ENCODE results near the gene SYTL2. TPM values are rescaled to one million over a fixed set of nuclear protein-coding genes. Genes with fewer than 3 reads are reported as not detected.
A peak's percentile ranks its signal among the peaks of the same experiment; 100 is the strongest.
"Not testable (repeated sequence)": the region's sequence is repeated elsewhere in the genome, so short reads cannot be mapped to it uniquely, and the experiment has no call there.

SYTL2 gene
- total and polyA plus RNA-seq, 9 donors: 50.8 to 99.5 (median 61.2) TPM

DNA sequence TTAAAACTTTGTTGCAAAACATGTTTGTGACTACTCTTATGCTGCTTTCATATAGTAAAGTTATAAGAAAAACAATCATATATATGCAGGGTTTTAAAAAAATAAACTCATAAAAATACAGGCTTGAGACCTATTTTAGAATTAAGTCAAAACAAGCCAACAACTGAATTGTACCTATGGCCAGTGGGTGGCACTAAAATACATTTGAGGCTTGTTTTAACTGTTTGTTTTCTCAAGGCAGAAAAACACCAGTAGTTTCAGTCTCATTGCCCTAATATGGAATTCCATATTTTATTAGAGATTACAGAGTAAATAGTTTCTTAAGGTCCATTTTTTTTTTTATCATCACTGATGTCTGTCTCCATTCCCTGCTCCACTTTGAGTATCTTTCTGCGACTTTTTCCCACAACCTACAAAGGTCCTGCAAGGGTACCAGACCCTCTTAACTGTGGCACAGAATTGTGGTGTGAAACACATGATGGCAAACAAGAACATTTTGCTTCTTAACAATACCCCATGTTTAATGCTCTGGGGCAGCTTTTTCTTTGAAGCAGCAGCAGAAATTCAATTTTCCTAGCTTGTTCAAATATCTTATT is 116.5 kb downstream of the SYTL2 start:
- no peaks in the 10 kb centered on the region for H3K9me3 ChIP-seq (replicated peaks; ENCODE audit: control insufficient read depth, low read depth, low read length)
- peaks cover 12% of the 10 kb centered on the region for H3K36me3 ChIP-seq (ENCODE audit: control insufficient read depth, insufficient read depth, low read length)
- no peaks in the 10 kb centered on the region for H3K4me1 ChIP-seq (ENCODE audit: control insufficient read depth, insufficient read depth, low read length)
- no peak overlapping the region for H3K27ac ChIP-seq (ENCODE audit: low read length)
- no peak overlapping the region for H3K4me3 ChIP-seq (ENCODE audit: low read length)
- DNase-seq: peak; percentile 52
- no CpG with 5 or more reads among the region's 1 CpG for WGBS (ENCODE audit: insufficient coverage)
- H3K27me3 ChIP-seq (ENCODE audit: control insufficient read depth, insufficient read depth, low read length): no peaks in the 10 kb centered on the region

DNA sequence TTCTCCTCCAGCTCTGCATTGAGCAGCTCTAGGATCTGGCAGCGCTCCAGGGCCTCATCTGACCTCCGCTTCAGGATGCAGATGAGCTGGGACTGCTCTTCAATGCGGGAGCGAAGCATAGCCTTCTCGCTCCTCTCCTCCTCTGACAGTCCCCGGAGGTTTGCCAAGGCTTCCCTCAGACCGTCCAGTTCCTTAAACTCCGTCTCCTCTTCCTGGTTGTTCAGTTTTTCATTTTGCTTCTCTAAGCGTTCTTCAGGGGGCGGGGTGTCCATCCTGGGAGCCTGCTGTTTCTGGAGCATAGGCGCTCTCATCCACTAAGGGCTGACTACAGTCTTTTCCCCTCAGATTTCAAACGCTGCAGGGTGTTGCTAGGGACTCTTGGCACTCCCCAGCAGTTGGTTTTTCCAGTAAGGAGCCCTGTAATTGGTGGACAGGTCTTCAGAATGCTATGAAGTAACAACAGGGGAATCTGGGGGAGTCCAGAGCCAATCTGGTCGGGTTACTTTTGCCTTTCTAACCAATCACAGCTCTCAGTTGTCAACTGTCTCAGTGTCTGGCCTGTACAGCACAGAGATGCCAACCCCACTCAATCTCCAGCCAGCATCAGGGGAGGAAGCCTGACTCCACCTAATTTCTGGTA is 125.0 kb downstream of the SYTL2 start, which contains the start of gene CCDC89:
CCDC89 (minus strand) TSS at position 376 of the 640 bp plus-strand sequence; CDS start at position 311, 65 bp downstream.
- H3K27ac ChIP-seq (ENCODE audit: low read length): peak within 1 kb of the TSS; percentile 98
- 18% methylated on average over 10 of the region's 13 CpGs for WGBS (ENCODE audit: insufficient coverage)
- H3K4me1 ChIP-seq (ENCODE audit: control insufficient read depth, insufficient read depth, low read length): peaks cover 22% of the 10 kb centered on the region
- H3K27me3 ChIP-seq (ENCODE audit: control insufficient read depth, insufficient read depth, low read length): no peaks in the 10 kb centered on the region
- H3K9me3 ChIP-seq (replicated peaks; ENCODE audit: control insufficient read depth, low read depth, low read length): no peaks in the 10 kb centered on the region
- peak within 1 kb of the TSS; percentile 55 for H3K4me3 ChIP-seq (ENCODE audit: low read length)
- DNase-seq: peak; percentile 99
- H3K36me3 ChIP-seq (ENCODE audit: control insufficient read depth, insufficient read depth, low read length): no peaks in the 10 kb centered on the region

DNA sequence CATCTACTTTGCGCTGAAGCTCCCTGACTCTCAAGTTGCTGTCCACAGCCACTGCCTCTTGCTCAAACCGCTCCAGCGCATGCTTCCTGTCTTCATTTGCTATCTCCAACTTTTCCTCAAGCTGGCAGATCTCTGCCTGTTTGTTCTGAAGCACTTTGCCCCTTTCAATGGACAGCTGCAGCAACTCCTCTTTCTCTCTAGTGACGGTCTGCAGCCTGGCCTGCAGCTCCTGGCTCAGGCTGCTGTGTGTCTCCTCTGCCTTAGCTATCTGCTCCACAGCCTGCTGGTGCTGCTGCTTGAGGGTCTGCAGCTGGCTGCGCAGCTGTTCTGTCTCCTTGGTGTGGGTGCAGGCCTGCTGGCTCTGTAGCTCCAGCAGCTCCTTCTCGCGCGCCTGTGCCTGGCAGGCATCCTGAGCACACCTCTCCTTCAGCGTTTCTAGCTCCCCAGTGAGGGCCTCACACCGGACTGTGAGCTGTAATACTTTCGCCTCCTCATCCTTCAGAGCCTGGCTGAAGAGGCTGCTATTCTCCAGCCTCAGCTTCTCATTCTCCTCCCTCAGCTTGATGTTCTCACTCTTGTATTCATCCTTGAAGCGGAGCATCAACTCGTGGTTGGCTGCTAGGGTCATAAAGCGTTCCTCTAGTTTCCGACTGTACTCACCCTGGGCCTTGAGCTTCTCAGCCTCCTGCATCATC is 125.7 kb downstream of the SYTL2 start:
- H3K9me3 ChIP-seq (replicated peaks; ENCODE audit: control insufficient read depth, low read depth, low read length): no peaks in the 10 kb centered on the region
- no peaks in the 10 kb centered on the region for H3K36me3 ChIP-seq (ENCODE audit: control insufficient read depth, insufficient read depth, low read length)
- H3K27me3 ChIP-seq (ENCODE audit: control insufficient read depth, insufficient read depth, low read length): no peaks in the 10 kb centered on the region
- H3K4me1 ChIP-seq (ENCODE audit: control insufficient read depth, insufficient read depth, low read length): peaks cover 22% of the 10 kb centered on the region
- peak overlapping the region; percentile 98 for H3K27ac ChIP-seq (ENCODE audit: low read length)
- DNase-seq: peak; percentile 88
- WGBS (ENCODE audit: insufficient coverage): 27% methylated on average over 15 of the region's 15 CpGs
- H3K4me3 ChIP-seq (ENCODE audit: low read length): peak overlapping the region; percentile 55

DNA sequence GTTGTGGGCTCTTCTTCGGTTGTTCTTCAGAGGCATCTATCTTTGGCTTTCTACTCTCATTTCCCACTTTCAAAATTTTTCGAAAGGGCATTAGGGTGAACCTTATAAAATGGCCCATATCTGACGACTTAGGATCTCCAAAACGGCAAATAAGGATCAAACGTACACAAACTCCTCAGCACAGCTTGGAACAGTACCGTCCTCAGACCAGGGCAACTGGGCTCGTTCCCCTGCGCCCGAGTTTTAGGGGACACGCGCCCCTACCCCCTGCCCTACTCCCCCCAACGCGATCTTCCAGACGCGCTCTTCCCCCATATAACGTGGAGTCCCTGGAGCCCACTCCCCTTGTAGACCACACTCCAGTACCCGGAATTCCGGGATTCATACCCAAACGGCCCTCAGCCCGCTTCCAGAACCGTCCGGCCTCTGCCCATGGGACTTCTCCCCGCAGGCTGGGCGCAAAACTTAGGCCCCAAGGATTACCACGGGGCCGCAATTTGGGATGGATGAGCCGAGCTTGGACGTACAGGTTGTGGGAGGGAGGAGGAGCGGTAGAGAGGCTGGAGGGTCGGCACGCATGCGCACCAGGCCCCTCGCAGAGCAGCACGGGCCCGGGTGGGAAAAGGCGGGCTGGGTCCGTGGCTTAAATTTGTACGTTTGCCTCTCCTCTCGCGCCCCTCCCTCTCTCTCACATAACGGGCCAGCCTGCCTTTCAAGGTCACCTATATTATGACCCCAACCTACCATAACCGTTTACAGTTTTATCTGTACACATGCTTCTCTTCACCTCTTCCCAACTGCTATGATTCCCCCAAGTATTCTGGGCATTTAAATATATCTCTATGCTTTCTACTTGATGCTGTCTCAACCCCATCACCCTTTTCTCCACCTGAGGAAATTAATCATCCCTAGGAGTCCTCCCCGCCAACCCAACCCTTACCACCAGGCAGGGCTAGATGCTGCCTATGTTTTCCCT is 128.3 kb downstream of the SYTL2 start:
- Histone ChIP-seq H3K9me3 (replicated peaks; ENCODE audit: control insufficient read depth, low read depth, low read length) (no peaks in the 10 kb centered on the region), H3K27me3 (ENCODE audit: control insufficient read depth, insufficient read depth, low read length) (no peaks in the 10 kb centered on the region), H3K36me3 (ENCODE audit: control insufficient read depth, insufficient read depth, low read length) (no peaks in the 10 kb centered on the region), H3K27ac (ENCODE audit: low read length) (peak overlapping the region; percentile 31), H3K4me1 (ENCODE audit: control insufficient read depth, insufficient read depth, low read length) (peaks cover 22% of the 10 kb centered on the region), H3K4me3 (ENCODE audit: low read length) (peak overlapping the region; percentile 59)
- DNase-seq: peak; percentile 86
- WGBS (ENCODE audit: insufficient coverage): 25% methylated on average over 33 of the region's 43 CpGs

DNA sequence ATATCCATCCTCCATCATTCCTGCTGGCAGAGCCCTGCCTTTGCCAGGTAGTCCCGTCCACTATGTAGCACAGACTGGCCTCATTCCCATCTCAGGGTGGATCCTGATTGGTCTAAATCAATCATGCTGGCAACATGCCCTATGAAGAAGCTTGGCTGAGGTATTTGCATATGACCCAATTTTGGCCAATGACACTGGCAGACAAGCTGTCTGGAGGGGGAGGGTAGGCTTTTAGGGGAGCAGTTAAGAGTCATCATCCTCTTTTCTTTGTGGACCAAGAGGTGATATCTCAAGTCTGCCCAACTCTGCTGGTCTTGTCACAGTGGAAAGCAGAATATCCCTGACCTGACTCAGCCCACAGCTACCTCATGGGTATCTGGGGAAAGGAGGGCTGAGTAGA is 130.0 kb downstream of the SYTL2 start:
- Histone ChIP-seq H3K4me1 (ENCODE audit: control insufficient read depth, insufficient read depth, low read length) (peaks cover 15% of the 10 kb centered on the region), H3K4me3 (ENCODE audit: low read length) (no peak overlapping the region), H3K27me3 (ENCODE audit: control insufficient read depth, insufficient read depth, low read length) (no peaks in the 10 kb centered on the region), H3K9me3 (replicated peaks; ENCODE audit: control insufficient read depth, low read depth, low read length) (no peaks in the 10 kb centered on the region), H3K27ac (ENCODE audit: low read length) (no peak overlapping the region), H3K36me3 (ENCODE audit: control insufficient read depth, insufficient read depth, low read length) (no peaks in the 10 kb centered on the region)
- WGBS (ENCODE audit: insufficient coverage): 40% methylated on average over 1 of the region's 1 CpG
- peak; percentile 8 for DNase-seq

DNA sequence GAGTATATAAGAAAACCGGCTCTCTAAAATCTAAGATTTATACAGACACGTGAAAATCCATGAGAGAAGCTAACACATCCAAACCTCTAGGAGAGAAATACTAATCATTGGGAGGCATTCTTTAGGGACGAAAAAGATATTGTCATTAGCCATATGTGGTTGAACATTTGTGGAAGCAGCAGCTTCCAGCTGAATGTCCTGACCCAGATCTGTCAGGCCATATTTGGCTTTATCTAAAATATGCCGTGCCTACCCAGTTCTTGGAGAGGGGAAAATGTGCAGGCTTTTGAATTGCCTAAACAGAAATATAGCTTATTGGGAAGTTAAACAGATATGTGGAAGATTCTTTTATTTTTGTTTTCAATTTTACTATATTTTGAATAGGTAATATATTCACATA is 131.4 kb downstream of the SYTL2 start:
- no CpG with 5 or more reads among the region's 4 CpGs for WGBS (ENCODE audit: insufficient coverage)
- peaks cover 3% of the 10 kb centered on the region for H3K4me1 ChIP-seq (ENCODE audit: control insufficient read depth, insufficient read depth, low read length)
- no peaks in the 10 kb centered on the region for H3K36me3 ChIP-seq (ENCODE audit: control insufficient read depth, insufficient read depth, low read length)
- H3K27ac ChIP-seq (ENCODE audit: low read length): no peak overlapping the region
- no peak for DNase-seq
- H3K4me3 ChIP-seq (ENCODE audit: low read length): no peak overlapping the region
- H3K9me3 ChIP-seq (replicated peaks; ENCODE audit: control insufficient read depth, low read depth, low read length): no peaks in the 10 kb centered on the region
- no peaks in the 10 kb centered on the region for H3K27me3 ChIP-seq (ENCODE audit: control insufficient read depth, insufficient read depth, low read length)

DNA sequence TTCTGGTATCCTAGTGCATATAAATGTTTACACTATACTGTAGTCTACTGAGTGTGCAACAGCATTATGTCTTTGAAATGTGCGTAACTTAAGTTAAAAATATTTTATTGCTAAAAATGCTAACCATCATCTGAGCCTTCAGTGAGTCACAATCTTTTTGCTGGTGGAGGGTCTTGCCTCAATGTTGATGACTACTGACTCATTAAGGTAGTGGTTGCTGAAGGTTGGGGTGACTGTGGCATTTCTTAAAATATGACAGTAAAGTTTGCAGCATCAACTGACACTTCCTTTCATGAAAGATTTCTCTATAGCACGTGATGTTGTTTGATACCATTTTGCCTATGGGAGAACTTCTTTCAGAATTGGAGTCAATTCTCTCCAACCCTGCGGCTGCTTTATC is 137.5 kb downstream of the SYTL2 start:
- Histone ChIP-seq H3K27ac (ENCODE audit: low read length) (no peak overlapping the region), H3K4me1 (ENCODE audit: control insufficient read depth, insufficient read depth, low read length) (no peaks in the 10 kb centered on the region), H3K4me3 (ENCODE audit: low read length) (no peak overlapping the region), H3K36me3 (ENCODE audit: control insufficient read depth, insufficient read depth, low read length) (no peaks in the 10 kb centered on the region), H3K9me3 (replicated peaks; ENCODE audit: control insufficient read depth, low read depth, low read length) (peaks cover 3% of the 10 kb centered on the region), H3K27me3 (ENCODE audit: control insufficient read depth, insufficient read depth, low read length) (no peaks in the 10 kb centered on the region)
- no CpG with 5 or more reads among the region's 3 CpGs for WGBS (ENCODE audit: insufficient coverage)
- DNase-seq: no peak

DNA sequence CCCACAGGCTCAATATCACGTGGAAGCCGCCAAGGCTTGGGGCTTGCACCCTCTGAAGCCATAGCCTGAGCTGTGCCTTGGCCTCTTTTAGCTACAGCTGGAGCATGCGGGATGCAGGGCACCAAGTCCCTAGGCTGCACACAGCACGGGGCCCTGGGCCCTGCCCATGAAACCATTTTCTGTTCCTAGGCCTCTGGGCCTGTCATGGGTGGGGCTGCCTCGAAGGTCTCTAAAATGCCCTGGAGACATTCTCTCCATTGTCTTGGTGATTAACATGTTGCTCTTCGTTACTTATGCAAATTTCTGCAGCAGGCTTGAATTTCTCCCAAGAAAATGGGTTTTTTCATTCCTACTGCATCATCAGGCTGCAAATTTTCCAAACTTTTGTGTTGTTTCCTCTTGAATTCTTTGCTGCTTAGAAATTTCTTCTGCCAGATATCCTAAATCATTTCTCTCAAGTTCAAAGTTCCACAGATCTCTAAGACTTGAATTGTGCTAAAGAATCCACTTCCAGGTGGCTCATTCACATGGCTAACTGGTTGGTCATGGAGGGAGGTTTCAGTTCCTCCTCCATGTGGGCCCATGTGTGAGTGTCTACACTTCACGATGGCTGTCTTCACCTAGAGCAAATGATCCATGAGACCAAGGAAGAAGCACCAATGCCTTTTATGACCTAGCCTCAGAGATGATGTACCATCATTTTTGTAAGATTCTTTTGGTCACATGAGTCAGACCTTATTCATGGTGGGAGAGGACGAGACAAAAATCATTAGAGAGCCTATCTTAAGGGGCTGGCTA is 138.6 kb downstream of the SYTL2 start:
- Histone ChIP-seq H3K27me3 (ENCODE audit: control insufficient read depth, insufficient read depth, low read length) (no peaks in the 10 kb centered on the region), H3K4me3 (ENCODE audit: low read length) (no peak overlapping the region), H3K4me1 (ENCODE audit: control insufficient read depth, insufficient read depth, low read length) (no peaks in the 10 kb centered on the region), H3K27ac (ENCODE audit: low read length) (no peak overlapping the region), H3K36me3 (ENCODE audit: control insufficient read depth, insufficient read depth, low read length) (no peaks in the 10 kb centered on the region), H3K9me3 (replicated peaks; ENCODE audit: control insufficient read depth, low read depth, low read length) (peaks cover 3% of the 10 kb centered on the region)
- DNase-seq: no peak
- 85% methylated on average over 6 of the region's 8 CpGs for WGBS (ENCODE audit: insufficient coverage)

DNA sequence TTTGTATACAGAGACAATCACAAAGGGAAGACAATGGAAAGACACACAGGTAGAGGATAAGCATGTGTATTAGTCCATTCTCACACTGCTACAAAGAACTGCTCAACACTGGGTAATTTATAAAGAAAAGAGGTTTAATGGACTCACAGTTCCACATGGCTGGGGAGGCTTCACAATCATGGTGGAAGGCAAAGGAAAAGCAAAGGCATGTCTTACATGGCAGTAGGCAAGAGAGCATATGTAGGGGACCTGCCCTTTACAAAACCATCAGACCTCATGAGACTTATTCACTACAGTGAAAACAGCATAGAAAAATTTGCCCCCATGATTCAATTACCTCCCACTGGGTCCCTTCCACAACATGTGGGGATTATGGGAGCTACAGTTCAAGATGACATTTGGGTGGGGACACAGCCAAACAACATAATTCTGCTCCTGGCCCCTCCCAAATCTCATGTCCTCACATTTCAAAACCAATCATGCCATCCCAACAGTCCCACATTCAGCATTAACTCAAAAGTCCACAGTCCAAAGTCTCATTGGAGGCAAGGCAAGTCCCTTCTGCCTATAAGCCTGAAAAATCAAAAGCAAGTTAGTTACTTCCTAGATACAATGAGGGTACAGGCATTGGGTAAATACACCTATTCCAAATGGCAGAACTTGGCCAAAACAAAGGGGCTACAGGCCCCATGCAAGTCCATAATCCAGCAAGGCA is 139.8 kb downstream of the SYTL2 start:
- H3K27ac ChIP-seq (ENCODE audit: low read length); DNase-seq; H3K27me3 ChIP-seq (ENCODE audit: control insufficient read depth, insufficient read depth, low read length); H3K4me3 ChIP-seq (ENCODE audit: low read length); H3K36me3 ChIP-seq (ENCODE audit: control insufficient read depth, insufficient read depth, low read length); H3K4me1 ChIP-seq (ENCODE audit: control insufficient read depth, insufficient read depth, low read length); H3K9me3 ChIP-seq (replicated peaks; ENCODE audit: control insufficient read depth, low read depth, low read length): not testable (repeated sequence)
